Stomach (tissue), 4 donors: Measurements from ENCODE around the gene GAK.

Experiments used
- CTCF ChIP-seq, 7 experiments: fragments of 450-650 bp in 4 of 7; fragments of 200-600 bp in 3 of 7; sonication (generic) in 3 of 7; IDR thresholded peaks; one replicate each; pipeline ENCODE4 v1.5.1; 2016 to 2019; ENCODE audit warnings: antibody characterized with exemption in 7 of 7, control low read depth in 2 of 7, mild to moderate bottlenecking in 1 of 7
- EP300 ChIP-seq: sonication (generic); formaldehyde crosslinking; IDR thresholded peaks from one replicate; pipeline ENCODE4 v1.6.1; 2017; ENCODE audit warnings: antibody characterized with exemption
- POLR2A ChIP-seq, 4 donors: fragments of 450-650 bp; IDR thresholded peaks; one replicate each; pipeline ENCODE4 v1.6.1; 2016; ENCODE audit warnings: antibody characterized with exemption in 4 of 4, control low read depth in 2 of 4, mild to moderate bottlenecking in 1 of 4, moderate library complexity in 1 of 4
- POLR2AphosphoS5 ChIP-seq, 3 donors: sonication (generic); formaldehyde crosslinking; IDR thresholded peaks; one replicate each; pipeline ENCODE4 v1.6.1; 2016; ENCODE audit warnings: antibody characterized with exemption in 3 of 3

GRCh38 chr4:906339-907102, 25.6 kb downstream of the GAK start:
- TF ChIP-seq CTCF (IDR thresholded peaks at IDR 0.05) (no peak), POLR2AphosphoS5 (IDR thresholded peaks at IDR 0.05) (no peak), EP300 (no peak), POLR2A (IDR thresholded peaks at IDR 0.05) (no peak)
